Calu3 (cell line): Measurements from ENCODE around the gene DPYD. TPM values are rescaled to one million over a fixed set of nuclear protein-coding genes. Genes with fewer than 3 reads are reported as not detected.

Experiments used
- BruUV-seq: library from RNA; stranded (reverse); fragments of 400-500 nt; replicated peaks from 2 replicates; lab custom pipeline; 2021; lab: Mats Ljungman, UMichigan
- CTCF ChIA-PET: fragments of 300-600 bp; sonication (Branson Sonifier 250); formaldehyde crosslinking; loops from one replicate; lab custom pipeline; 2022; ENCODE audit warnings: antibody characterized with exemption; lab: Charles Lee
- DNase-seq: peaks from one replicate; pipeline ENCODE4 v3.0.0; 2022
- H3K27ac Mint-ChIP-seq: one replicate; pipeline ENCODE4 v1.8.0; 2022; ENCODE audit warnings: mixed read lengths; ENCODE audit not compliant: unreplicated experiment
- H3K27me3 Mint-ChIP-seq: one replicate; pipeline ENCODE4 v1.8.0; 2022; ENCODE audit warnings: mixed read lengths; ENCODE audit not compliant: unreplicated experiment
- H3K36me3 Mint-ChIP-seq: one replicate; pipeline ENCODE4 v1.8.0; 2022; ENCODE audit warnings: mild to moderate bottlenecking, moderate library complexity, mixed read lengths; ENCODE audit not compliant: insufficient read depth, unreplicated experiment
- H3K4me1 Mint-ChIP-seq: one replicate; pipeline ENCODE4 v1.8.0; 2022; ENCODE audit warnings: mild to moderate bottlenecking, low read depth, mixed read lengths; ENCODE audit not compliant: unreplicated experiment
- H3K4me3 Mint-ChIP-seq: one replicate; pipeline ENCODE4 v1.8.0; 2022; ENCODE audit warnings: mild to moderate bottlenecking, low read depth, moderate library complexity, mixed read lengths; ENCODE audit not compliant: unreplicated experiment
- H3K9me3 Mint-ChIP-seq: one replicate; pipeline ENCODE4 v1.8.0; 2022; ENCODE audit warnings: low read depth, mixed read lengths; ENCODE audit not compliant: unreplicated experiment
- CTCF ChIP-seq: fragments of 200-600 bp; IDR thresholded peaks from one replicate; pipeline ENCODE4 v1.8.0; 2022; ENCODE audit warnings: antibody characterized with exemption; ENCODE audit not compliant: unreplicated experiment
- intact Hi-C: fragments of 100-400 bp; cut with micrococcal nuclease; formaldehyde crosslinking; loops from one replicate; pipeline ENCODE4 v1.10.0; 2022; ENCODE audit not compliant: unreplicated experiment
- total RNA-seq: library from RNA; stranded (reverse); gene quantifications from 2 replicates; pipeline ENCODE4 v1.2.3, GENCODE V29; 2022

DPYD gene
- total RNA-seq, 1 experiment from 2014 or later, result 15.6 TPM

DNA sequence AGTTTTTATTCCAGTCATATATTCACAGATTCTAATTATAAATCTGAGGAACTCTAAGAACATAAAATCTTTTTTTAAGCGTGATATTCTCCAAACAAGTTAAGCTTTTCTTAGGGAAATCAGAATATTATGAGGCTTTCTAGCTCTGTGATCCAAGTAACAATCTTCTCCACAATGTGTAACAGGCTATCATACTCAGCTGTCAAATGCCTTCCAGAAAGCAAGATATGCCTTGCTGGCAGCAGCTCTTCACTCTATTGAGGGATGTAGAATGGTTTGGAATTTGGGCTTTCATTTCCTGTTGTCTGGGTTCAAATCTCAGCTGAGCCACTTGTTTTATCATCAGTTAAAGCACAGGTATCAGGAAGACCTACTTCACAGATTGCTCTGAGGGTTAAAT, 752.8 kb downstream of the DPYD start:
- Mint-ChIP-seq H3K9me3 (no peaks in the 10 kb centered on the region), H3K27ac (no peak overlapping the region), H3K27me3 (no peaks in the 10 kb centered on the region), H3K36me3 (no peaks in the 10 kb centered on the region), H3K4me3 (no peak overlapping the region), H3K4me1 (no peaks in the 10 kb centered on the region)
- intact Hi-C loops, result no loop called here
- CTCF ChIA-PET, result no interaction called here
- BruUV-seq, result no TSS peak
- no peak for DNase-seq
- no peak for TF ChIP-seq CTCF

- H3K36me3 Mint-ChIP-seq, result no peaks in the 10 kb centered on the region
- DNase-seq, result no peak
- H3K27me3 Mint-ChIP-seq, result no peaks in the 10 kb centered on the region
- intact Hi-C loops, result no loop called here
- H3K4me1 Mint-ChIP-seq, result no peaks in the 10 kb centered on the region
- no peak overlapping the region for H3K27ac Mint-ChIP-seq
- no TSS peak for BruUV-seq
- TF ChIP-seq CTCF, result no peak
- H3K9me3 Mint-ChIP-seq, result no peaks in the 10 kb centered on the region
- H3K4me3 Mint-ChIP-seq, result no peak overlapping the region
- CTCF ChIA-PET, result no interaction called here
These were observed 753.6 kb downstream of the DPYD start for GRCh38 chr1:97167246-97167645.

GRCh38 chr1:97166626-97167025, 754.2 kb downstream of the DPYD start:
- Mint-ChIP-seq H3K36me3 (no peaks in the 10 kb centered on the region), H3K4me3 (no peak overlapping the region), H3K9me3 (no peaks in the 10 kb centered on the region), H3K27me3 (no peaks in the 10 kb centered on the region), H3K4me1 (no peaks in the 10 kb centered on the region), H3K27ac (no peak overlapping the region)
- BruUV-seq, result no TSS peak
- TF ChIP-seq CTCF, result no peak
- CTCF ChIA-PET, result no interaction called here
- intact Hi-C loops, result no loop called here
- no peak for DNase-seq

DNA sequence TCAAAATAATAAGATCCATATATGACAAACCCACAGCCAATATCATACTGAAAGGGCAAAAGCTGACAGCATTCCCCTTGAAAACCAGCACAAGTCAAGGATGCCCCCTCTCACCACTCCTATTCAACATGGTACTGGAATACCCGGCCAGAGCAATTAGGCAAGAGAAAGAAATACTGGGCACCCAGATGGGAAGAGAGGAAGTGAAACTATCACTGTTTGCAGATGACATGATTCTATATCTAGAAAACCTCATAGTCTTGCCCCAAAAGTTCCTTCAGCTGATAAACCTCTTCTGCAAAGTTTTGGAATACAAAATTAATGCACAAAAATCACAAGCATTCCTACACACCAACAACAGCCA, 756.6 kb downstream of the DPYD start:
- CTCF ChIA-PET, result no interaction called here
- intact Hi-C loops, result no loop called here
- no TSS peak for BruUV-seq
- Mint-ChIP-seq H3K27ac (no peak overlapping the region), H3K27me3 (no peaks in the 10 kb centered on the region), H3K36me3 (no peaks in the 10 kb centered on the region), H3K9me3 (no peaks in the 10 kb centered on the region), H3K4me3 (no peak overlapping the region), H3K4me1 (no peaks in the 10 kb centered on the region)
- DNase-seq, result no peak
- no peak for TF ChIP-seq CTCF
